T-helper 1 cell treated with Interleukin-12 subunit alpha and Interleukin-12 subunit beta and Interleukin-4 antibody, amounts not matched to agents 30 μg/mL and 1 μg/mL, for 36 hours (primary cell): ENCODE measurements around the gene THRAP3.

Source experiments
- H3K27ac Mint-ChIP-seq: one replicate; pipeline ENCODE4 v1.8.0; 2021; ENCODE audit warnings: mild to moderate bottlenecking, mixed read lengths
- H3K27me3 Mint-ChIP-seq: one replicate; pipeline ENCODE4 v1.8.0; 2021; ENCODE audit warnings: low read depth, mixed read lengths
- H3K36me3 Mint-ChIP-seq: one replicate; pipeline ENCODE4 v1.8.0; 2021; ENCODE audit warnings: low read depth, mixed read lengths
- H3K4me1 Mint-ChIP-seq: one replicate; pipeline ENCODE4 v1.8.0; 2021; ENCODE audit warnings: low read depth, mixed read lengths
- H3K4me3 Mint-ChIP-seq: one replicate; pipeline ENCODE4 v1.8.0; 2021; ENCODE audit warnings: mild to moderate bottlenecking, moderate library complexity, mixed read lengths
- H3K9me3 Mint-ChIP-seq: one replicate; pipeline ENCODE4 v1.8.0; 2021; ENCODE audit warnings: mixed read lengths

THRAP3 gene

DNA sequence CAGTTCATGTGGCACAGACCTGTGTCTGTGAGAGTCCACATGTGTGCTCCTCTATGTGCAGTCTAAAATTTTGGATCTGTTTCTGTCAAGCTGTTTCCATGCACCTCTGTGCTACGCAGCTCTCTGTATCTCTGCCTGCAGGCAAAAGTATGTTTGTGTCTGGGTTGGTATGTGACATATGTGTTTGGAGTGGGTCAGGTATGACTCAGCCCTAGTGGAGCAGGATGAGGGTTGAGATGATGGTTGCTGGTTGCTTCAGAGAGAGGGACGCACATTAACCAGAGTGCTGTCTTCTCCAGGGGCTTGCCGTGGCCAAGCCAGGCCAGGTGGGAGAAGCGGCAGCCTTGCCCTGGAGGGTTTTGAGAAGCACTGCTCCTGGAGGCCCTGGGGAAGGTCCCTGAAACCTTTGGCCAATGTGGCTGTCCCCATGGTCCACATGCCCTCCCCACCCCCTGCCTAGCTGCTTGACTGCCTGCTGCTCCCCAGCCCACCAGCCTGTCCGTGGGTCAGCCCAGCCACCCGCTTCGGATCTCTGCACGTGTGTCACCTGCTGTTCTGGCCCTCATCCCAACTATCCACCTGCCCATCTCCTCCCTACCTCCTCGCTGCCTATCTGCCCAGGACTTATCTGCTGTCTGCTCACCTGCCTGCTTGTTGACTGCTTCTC lies 103.3 kb downstream of the THRAP3 start:
- no peak overlapping the region for H3K27ac Mint-ChIP-seq
- no peaks in the 10 kb centered on the region for H3K36me3 Mint-ChIP-seq
- H3K27me3 Mint-ChIP-seq = peaks cover 23% of the 10 kb centered on the region
- no peak overlapping the region for H3K4me3 Mint-ChIP-seq
- no peaks in the 10 kb centered on the region for H3K9me3 Mint-ChIP-seq
- H3K4me1 Mint-ChIP-seq = peaks cover 23% of the 10 kb centered on the region

- Mint-ChIP-seq H3K27me3 (peaks cover 26% of the 10 kb centered on the region), H3K27ac (no peak overlapping the region), H3K9me3 (no peaks in the 10 kb centered on the region), H3K4me1 (peaks cover 23% of the 10 kb centered on the region), H3K4me3 (no peak overlapping the region), H3K36me3 (no peaks in the 10 kb centered on the region)
These were observed 103.8 kb downstream of the THRAP3 start for GRCh38 chr1:36328088-36328480.

GRCh38 chr1:36328713-36329112 lies 104.5 kb downstream of the THRAP3 start:
- H3K4me1 Mint-ChIP-seq = peaks cover 23% of the 10 kb centered on the region
- peaks cover 26% of the 10 kb centered on the region for H3K27me3 Mint-ChIP-seq
- H3K9me3 Mint-ChIP-seq = no peaks in the 10 kb centered on the region
- H3K36me3 Mint-ChIP-seq = no peaks in the 10 kb centered on the region
- no peak overlapping the region for H3K27ac Mint-ChIP-seq
- H3K4me3 Mint-ChIP-seq = no peak overlapping the region

GRCh38 chr1:36329817-36330216 lies 105.6 kb downstream of the THRAP3 start:
- H3K4me1 Mint-ChIP-seq = peaks cover 13% of the 10 kb centered on the region
- no peak overlapping the region for H3K4me3 Mint-ChIP-seq
- H3K27me3 Mint-ChIP-seq = peaks cover 23% of the 10 kb centered on the region
- no peak overlapping the region for H3K27ac Mint-ChIP-seq
- H3K9me3 Mint-ChIP-seq = no peaks in the 10 kb centered on the region
- no peaks in the 10 kb centered on the region for H3K36me3 Mint-ChIP-seq

DNA sequence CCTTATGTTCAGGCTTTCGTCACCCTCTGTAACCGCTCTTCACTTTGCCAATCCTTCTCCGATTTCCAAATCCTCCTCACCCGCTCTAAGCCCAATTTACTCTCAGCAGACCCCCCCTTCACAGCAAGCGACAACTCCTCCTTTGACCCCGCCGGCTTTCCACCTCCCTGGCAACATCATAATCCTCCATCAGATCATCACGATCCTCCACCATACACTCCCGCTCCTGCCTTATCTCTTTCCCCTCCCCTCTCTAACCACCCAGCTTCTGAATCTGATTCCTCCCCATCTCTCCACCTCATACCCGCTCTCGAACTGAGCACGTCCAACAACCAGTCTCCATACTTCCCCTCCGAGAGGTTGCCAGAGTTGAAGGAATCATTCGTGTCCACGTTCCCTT lies 106.7 kb downstream of the THRAP3 start:
- no peak overlapping the region for H3K4me3 Mint-ChIP-seq
- no peak overlapping the region for H3K27ac Mint-ChIP-seq
- H3K4me1 Mint-ChIP-seq = peaks cover 13% of the 10 kb centered on the region
- H3K27me3 Mint-ChIP-seq = peaks cover 19% of the 10 kb centered on the region
- H3K9me3 Mint-ChIP-seq = no peaks in the 10 kb centered on the region
- no peaks in the 10 kb centered on the region for H3K36me3 Mint-ChIP-seq

DNA sequence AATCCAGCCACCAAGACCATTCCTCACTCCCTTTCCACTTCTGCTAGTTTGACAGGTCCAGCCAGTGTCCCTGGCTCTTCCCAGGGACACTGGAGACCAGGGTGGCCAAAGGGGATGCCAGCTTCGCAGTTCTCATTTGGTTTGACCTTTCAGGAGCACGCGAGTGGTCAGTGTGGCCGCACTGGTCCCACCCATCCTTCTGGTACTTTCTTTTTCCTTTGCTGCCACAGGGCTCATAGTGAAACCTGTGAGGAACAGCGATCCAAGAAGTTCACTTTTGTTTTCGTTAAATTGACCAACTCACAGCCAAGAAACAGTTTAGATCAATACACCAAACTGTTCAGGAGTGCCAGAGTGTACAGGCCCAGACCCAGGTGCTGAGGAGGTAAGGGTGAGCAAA lies 113.6 kb downstream of the THRAP3 start:
- peaks cover 11% of the 10 kb centered on the region for H3K4me1 Mint-ChIP-seq
- peaks cover 10% of the 10 kb centered on the region for H3K36me3 Mint-ChIP-seq
- no peaks in the 10 kb centered on the region for H3K9me3 Mint-ChIP-seq
- no peak overlapping the region for H3K27ac Mint-ChIP-seq
- no peak overlapping the region for H3K4me3 Mint-ChIP-seq
- peaks cover under 1% of the 10 kb centered on the region for H3K27me3 Mint-ChIP-seq

DNA sequence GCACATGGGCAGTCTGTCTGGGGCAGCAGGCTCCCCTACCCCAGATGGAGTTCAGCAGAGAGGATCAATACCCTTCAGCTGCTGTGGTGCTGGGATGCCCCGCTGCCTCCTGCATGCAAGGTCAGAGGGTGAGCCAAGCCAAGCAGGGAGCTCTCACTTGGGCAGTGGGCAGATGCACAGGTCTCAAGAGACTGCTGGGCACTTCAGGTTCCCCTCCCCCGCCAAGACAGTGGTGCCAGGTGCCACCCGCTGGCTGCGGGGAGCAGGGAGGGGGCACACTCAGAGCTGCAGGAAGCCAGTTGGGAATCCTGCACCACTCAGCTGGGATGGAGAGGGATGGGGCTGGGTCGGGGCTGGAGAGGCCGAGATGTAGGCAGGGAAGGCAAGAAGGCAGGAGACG lies 115.0 kb downstream of the THRAP3 start:
- H3K4me3 Mint-ChIP-seq = no peak overlapping the region
- H3K9me3 Mint-ChIP-seq = no peaks in the 10 kb centered on the region
- H3K4me1 Mint-ChIP-seq = peaks cover 11% of the 10 kb centered on the region
- peaks cover 10% of the 10 kb centered on the region for H3K36me3 Mint-ChIP-seq
- no peaks in the 10 kb centered on the region for H3K27me3 Mint-ChIP-seq
- H3K27ac Mint-ChIP-seq = no peak overlapping the region

GRCh38 chr1:36339615-36340014 lies 115.4 kb downstream of the THRAP3 start:
- no peak overlapping the region for H3K27ac Mint-ChIP-seq
- no peak overlapping the region for H3K4me3 Mint-ChIP-seq
- H3K4me1 Mint-ChIP-seq = peaks cover 11% of the 10 kb centered on the region
- H3K9me3 Mint-ChIP-seq = no peaks in the 10 kb centered on the region
- H3K27me3 Mint-ChIP-seq = no peaks in the 10 kb centered on the region
- H3K36me3 Mint-ChIP-seq = peaks cover 11% of the 10 kb centered on the region

DNA sequence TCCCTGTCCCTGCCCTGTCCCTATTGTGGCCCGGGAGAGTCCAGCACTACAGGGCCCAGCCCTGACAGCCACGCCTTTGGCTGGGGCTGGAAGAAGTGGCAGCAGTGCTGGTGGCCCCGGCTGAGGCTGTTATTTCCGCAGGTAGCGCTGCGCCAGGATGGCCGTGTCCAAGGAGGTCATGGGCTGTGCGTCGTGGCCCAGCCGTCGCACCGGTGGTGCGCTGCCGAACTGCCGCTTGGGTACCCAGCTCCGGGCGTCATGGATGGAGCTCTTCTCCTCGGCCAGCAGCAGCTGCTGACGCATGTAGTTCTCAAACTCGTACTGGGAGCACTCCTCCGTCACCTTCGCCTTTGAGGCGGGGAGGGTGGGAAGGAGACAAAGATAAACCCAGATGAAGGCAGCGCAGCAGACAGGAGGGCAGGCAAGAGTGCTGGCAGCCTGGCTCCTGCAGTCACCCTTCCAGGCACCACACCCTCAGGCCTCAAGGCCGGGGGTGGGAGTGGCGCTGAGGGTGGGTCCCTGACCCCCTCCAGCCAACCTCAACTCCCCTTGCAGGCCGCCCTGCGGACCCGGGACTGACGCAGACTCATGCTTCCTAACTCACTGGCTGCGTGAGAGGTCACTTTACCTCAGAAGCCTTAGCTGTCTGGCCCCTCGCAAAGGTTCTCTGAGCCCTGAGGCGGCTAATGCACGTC lies 117.5 kb downstream of the THRAP3 start:
- H3K4me3 Mint-ChIP-seq = no peak overlapping the region
- no peak overlapping the region for H3K27ac Mint-ChIP-seq
- no peaks in the 10 kb centered on the region for H3K9me3 Mint-ChIP-seq
- peaks cover 15% of the 10 kb centered on the region for H3K36me3 Mint-ChIP-seq
- peaks cover 11% of the 10 kb centered on the region for H3K4me1 Mint-ChIP-seq
- H3K27me3 Mint-ChIP-seq = no peaks in the 10 kb centered on the region

- H3K27ac Mint-ChIP-seq = no peak overlapping the region
- no peaks in the 10 kb centered on the region for H3K9me3 Mint-ChIP-seq
- H3K4me1 Mint-ChIP-seq = peaks cover 8% of the 10 kb centered on the region
- no peaks in the 10 kb centered on the region for H3K27me3 Mint-ChIP-seq
- no peak overlapping the region for H3K4me3 Mint-ChIP-seq
- peaks cover 22% of the 10 kb centered on the region for H3K36me3 Mint-ChIP-seq
These were observed 118.4 kb downstream of the THRAP3 start for GRCh38 chr1:36342426-36343185.

DNA sequence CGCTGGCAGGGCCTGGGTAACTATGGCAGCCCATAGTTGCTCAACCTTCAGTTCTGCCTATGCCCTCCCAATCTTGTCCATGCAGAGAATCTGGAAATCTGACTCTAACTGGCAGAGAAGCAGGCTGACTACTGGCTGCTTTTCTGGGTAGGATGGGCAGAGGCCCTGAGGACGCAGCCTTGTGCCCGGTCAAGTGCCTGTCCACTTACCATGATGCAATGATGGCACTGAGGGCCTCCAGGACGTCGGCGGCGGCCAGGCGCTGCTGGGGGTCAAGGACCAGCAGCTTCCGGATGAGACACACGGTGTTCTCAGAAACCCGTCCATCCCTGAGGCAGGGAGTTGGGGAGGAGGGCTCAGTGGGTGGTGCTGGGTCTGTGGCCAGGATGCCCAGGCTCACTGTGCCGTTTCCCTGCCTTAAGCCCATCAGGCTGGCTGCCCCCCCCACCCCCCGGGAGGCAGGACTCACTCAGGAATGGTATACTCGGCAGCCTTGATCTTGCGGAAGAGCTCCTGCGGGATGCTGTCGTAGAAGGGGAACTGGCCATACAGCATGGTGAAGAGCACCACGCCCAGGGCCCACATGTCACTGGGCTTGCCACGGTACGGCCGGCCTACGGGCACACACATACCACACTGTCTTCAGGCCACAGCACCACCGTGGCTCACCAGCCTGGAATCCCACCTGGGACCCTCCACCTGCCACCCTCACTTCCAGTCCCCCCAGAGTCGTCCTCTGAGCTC lies 119.6 kb downstream of the THRAP3 start:
- Mint-ChIP-seq H3K27me3 (no peaks in the 10 kb centered on the region), H3K4me1 (peaks cover 3% of the 10 kb centered on the region), H3K9me3 (no peaks in the 10 kb centered on the region), H3K27ac (no peak overlapping the region), H3K4me3 (no peak overlapping the region), H3K36me3 (peaks cover 32% of the 10 kb centered on the region)

GRCh38 chr1:36344395-36344680 lies 120.1 kb downstream of the THRAP3 start:
- Mint-ChIP-seq H3K4me1 (peaks cover 2% of the 10 kb centered on the region), H3K36me3 (peaks cover 32% of the 10 kb centered on the region), H3K27me3 (no peaks in the 10 kb centered on the region), H3K4me3 (no peak overlapping the region), H3K27ac (no peak overlapping the region), H3K9me3 (no peaks in the 10 kb centered on the region)

DNA sequence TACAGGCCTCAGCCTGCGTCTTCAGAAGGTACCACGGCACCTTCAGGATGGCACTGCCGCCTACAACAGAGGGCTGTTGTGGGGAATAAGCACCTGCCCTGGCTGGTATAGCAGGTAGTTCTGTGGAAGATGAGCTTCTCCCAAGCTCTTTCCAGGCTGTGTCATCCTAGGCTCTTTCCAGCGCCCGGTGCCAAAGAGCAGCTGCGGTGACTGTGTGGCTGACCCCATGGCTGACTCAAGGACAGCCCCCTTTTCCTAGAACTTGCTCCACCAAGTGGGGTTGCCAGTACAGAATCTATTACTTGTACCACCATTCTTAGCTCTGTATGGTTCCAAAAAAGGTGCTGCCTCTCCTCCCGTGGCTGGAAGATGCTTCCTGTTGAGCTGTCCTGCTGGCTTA lies 121.1 kb downstream of the THRAP3 start:
- Mint-ChIP-seq H3K27ac (no peak overlapping the region), H3K36me3 (peaks cover 29% of the 10 kb centered on the region)

GRCh38 chr1:36346741-36347370 lies 122.6 kb downstream of the THRAP3 start:
- peaks cover 27% of the 10 kb centered on the region for H3K36me3 Mint-ChIP-seq
- no peaks in the 10 kb centered on the region for H3K27me3 Mint-ChIP-seq

More for the DNA sequence above, 121.1 kb downstream of the THRAP3 start:
- H3K9me3 Mint-ChIP-seq = no peaks in the 10 kb centered on the region
- peaks cover 4% of the 10 kb centered on the region for H3K4me1 Mint-ChIP-seq
- no peak overlapping the region for H3K4me3 Mint-ChIP-seq
- H3K27me3 Mint-ChIP-seq = no peaks in the 10 kb centered on the region

More at GRCh38 chr1:36346741-36347370, 122.6 kb downstream of the THRAP3 start:
- Mint-ChIP-seq H3K4me1 (peaks cover 17% of the 10 kb centered on the region), H3K9me3 (no peaks in the 10 kb centered on the region), H3K4me3 (no peak overlapping the region), H3K27ac (no peak overlapping the region)
